Stimulated activated naive CD8-positive, alpha-beta T cell treated with anti-CD3 and anti-CD28 coated beads, Interleukin-15, Interleukin-2, amounts not matched to agents 100 U/mL and 50 U/mL, for 24 hours (primary cell): ENCODE data around the gene SEC11A.
"Not testable (repeated sequence)": the region's sequence is repeated elsewhere in the genome, so short reads cannot be mapped to it uniquely, and the experiment has no call there.

Experiments
- ATAC-seq: fragments of 150-1000 bp; cut with Tn5 transposase; one replicate; pipeline ENCODE4 v1.10.0; 2021
- DNase-seq: peaks from one replicate; pipeline ENCODE4 v3.0.0; 2021

SEC11A gene

DNA sequence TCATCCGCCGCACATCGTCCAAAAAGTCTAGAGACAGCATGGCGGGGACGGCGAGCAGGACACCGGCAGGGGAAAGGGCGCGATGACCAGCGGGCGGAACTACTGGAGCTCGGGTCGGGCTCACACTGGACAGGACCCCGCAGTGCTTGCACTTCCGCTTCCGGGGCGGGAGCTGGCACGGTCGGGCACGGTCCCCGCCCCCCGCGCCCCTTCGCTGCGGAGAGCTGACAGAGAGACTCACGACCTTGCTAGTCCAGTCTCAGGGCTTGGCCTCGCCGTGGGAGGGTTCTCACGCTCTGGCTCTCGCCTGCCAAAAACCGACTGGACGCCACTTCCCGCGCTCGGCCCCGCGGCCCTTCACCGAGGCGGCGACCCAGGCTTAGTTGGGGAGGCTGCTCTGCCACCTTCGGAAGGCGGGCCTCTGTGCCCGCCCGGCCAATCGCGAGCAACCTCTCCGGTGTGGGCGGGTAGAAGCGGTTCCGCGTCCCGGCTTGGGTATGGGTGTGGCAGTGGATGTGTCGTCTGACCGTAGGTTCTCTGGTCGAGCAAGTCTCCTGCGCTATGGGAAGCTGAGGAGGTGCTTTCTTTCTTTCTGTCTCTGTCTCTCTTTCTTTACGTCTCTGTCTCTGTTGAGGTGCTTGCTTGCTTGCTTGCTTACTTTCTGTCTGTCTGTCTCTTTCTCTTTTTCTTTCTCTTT lies at the start of gene SEC11A:
SEC11A (minus strand) TSS at position 104 of the 697 bp plus-strand sequence; CDS start at position 40, 64 bp downstream.
- peak; percentile 98 for ATAC-seq
- peak; percentile 95 for DNase-seq

DNA sequence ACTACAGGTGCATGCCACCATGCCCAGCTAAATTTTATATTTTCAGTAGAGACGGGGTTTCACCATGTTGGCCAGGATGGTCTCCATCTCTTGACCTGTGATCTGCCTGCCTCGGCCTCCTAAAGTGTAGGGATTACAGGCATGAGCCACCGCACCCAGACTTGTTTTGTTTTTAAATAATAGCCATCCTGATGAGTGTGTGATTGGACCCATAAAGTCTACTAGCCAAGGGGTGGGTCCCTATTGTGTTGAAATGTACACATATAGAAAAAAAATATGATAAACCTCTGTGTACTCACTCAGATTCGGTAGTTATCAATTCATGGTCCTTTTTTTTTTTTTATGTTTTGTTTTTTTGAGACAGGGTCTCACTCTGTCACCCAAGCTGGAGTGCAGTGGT lies 49.7 kb upstream of the SEC11A start:
- no peak for DNase-seq
- ATAC-seq: no peak

DNA sequence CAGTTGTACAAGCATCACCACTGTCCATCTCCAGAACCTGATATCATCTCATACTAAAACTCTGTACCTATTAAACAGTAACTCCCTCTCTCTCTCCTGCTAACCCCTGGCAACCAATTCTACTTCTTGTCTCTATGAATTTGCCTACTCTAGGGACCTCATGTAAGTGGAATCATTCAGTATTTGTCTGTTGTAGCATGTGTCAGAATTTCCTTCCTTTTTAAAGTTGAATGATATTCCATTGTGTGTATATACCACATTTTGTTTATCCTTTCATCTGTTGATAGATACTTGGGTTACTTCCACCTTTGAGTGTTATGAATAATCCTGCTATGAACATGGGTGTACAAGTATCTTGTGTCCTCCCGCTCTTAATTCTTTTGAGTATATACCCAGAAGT lies 49.0 kb upstream of the SEC11A start:
- no peak for ATAC-seq
- no peak for DNase-seq

DNA sequence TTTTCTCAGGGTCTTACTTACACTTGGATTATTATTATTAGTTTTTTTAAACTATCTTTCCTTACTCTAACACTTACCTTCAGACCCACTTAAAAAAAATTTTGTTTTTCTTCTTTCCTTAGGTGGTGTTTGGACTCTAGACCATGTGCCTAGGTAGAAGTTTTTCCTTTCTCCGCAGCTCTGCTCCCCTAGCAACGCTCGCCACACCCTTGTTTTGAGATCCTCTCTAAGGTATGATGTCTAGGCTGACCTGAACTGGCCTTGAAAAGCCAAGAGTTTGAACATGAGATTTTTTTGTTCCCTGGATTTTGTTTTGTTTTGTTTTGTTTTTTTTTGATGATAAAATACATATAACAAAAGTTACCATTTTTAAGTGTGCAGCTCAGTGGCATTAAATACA lies 48.6 kb upstream of the SEC11A start:
- DNase-seq (no peak), ATAC-seq (no peak)

DNA sequence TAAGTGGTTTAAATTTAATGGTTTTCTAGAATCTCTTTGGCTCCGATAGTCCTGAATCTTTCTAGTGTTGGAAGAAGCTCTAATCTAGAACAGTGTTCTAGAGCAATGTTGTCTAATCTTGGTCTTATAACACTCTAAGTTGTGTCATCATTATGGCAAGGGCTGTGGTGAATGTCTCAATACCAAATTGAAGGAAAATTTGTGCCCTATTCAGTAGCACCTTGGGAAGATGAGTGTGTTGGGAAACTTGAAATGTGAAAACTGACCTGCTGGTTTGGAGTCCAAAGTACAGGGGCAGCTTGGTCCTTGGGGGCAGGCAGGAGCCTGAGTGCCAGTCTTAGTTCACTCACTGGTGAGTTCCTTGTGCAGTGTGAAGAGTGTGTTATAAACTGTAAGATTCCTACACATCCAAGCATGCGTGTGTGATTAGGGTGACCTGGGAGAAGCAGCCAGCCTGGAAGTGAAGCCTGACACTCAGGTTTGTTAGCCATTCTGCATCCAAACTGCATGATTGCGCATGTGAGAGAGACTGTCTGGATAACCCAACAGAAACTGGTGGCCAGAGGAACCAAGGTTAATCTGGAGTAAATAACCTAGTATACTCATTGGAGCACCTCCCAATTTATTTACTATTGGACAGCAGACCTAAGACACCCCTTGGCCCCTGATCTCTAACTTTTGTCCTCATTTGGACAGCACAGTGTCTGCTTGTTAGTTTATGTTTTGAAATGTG lies 47.1 kb upstream of the SEC11A start:
- DNase-seq: no peak
- ATAC-seq: no peak

DNA sequence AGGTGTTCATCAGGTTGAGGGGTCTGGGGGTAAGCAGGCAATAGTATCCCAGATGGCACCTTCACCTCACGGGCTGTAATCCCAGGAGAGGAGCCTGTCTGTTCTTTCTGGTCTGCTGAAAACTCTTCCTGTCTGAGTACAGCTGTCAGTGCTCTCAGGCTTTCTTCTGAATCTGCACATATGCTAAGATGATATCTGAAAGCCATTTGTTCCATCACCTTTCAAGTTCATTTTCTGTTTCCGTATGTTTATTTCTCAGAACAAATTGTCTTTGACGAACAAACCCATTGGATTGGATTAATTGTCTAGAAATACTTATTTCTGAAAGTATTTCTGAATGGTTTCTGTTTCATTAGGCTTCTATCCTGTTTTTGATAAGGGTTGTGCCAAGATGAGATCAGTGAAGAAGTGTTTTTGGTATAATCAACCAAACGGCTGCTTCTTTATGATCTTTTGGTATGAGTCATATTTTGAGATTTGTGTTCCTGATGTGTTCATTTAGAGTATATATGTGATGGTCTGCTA lies 45.7 kb upstream of the SEC11A start:
- DNase-seq: no peak
- ATAC-seq: peak; percentile 83

DNA sequence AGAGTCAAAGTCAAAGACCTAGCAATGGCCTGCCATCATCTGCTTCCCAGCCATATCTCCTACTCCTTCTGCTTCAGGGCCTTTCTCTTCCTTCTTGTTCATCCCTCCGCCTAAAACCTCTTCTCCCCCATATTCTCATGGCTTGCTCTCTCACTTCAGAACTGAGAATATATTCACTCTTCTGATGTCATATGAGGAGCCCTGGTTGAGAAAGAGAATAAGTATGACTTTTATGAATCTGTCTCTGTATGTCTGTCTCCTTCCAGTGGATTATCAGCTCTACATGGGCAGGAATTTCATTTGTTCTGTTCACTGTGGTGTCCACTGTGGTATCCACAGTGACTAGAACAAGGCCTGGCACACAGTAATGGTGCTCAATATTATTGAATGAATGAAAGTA lies 44.3 kb upstream of the SEC11A start:
- no peak for ATAC-seq

DNA sequence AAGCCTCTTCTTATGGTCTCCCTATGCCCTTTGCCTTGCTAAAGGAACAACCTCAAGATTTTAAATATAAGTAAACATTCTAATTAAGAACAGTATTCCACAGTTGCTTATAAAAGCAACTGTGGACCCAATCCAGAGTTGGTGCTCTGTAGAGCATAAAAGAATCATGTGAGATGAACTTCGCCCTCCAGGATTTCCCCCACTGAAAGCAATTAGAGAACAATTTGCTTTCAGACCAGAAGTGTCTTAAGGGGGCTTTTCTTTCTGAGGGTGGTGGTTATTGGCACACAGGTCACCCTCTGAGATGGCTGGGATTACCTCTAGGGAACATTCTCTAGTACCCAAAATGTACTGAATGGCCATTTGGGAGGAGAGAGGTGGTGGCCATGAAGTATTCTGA lies 43.1 kb upstream of the SEC11A start:
- ATAC-seq (no peak), DNase-seq (no peak)

More for the DNA sequence above, 44.3 kb upstream of the SEC11A start:
- no peak for DNase-seq

DNA sequence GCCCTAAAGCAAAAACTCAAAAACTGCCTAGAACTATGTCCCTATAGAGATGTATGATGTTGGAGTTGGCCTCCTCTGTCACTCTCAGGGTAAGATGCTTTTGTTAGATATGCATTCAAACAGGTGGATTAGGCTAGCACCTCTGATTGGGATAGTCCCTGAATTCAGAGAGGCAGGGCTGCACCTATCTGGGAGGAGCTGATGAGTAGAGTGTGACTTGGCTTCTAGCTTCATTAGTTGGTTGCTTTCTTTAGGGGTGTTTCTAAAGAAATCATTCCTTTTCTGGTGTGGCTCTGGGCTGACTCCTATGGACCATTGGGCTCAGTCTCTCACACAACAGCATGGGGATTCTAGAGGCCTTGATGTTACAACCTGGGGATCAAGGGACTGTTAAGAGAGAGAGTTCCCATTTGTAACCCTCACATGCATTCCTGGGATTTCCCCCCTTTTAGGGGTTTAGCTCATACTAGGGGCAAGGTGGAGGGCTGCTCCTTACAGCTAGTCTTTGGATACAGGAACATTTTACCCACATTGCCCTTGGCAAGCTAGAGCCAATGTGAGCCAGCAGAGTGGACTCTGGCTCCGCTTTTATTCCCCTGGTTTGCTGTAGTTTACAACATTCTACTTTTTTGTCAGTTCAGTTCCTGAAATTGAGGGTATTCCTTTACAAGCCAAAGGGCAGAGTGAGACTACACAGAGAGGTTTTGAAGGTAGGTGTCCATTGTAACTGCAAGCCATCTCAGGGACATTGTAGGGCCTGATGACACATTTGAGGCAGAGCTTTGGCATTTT lies 40.0 kb upstream of the SEC11A start:
- DNase-seq: no peak
- ATAC-seq: no peak

DNA sequence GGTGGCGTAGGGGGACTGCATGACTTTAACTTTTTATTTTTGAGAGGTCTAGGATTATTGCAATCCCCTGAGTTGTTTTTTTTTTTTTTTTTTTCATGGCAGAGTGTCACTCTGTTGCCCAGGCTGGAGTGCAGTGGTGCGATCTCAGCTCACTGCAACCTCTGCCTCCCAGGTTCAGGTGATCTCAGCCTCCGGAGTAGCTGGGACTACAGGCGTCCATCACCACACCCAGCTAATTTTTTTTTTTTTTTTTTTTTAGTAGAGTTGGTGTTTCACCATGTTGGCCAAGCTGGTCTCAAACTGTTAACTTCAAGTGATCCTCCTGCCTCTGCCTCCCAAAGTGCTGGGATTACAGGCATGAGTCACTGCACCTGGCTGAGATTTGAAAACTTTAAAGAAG lies 39.0 kb upstream of the SEC11A start:
- not testable (repeated sequence) for ATAC-seq

DNA sequence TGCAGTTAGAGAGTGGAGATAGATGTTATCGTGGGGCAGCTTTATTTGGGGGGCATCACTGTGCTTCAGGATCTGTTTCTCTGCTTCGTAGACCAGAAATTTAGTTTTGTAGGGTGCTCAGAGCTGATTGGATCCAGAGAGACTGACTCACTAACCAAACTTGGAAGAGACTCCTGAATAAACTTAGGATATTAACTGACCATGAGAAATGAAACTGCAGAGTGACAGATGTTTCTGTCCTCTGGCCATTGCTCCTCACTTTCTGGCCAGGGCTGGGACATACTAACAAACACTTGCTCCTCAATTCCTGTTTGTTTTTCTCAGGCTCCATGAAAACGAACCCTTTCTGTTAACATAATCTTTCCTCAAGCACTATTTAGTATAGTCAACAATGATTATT lies 36.8 kb upstream of the SEC11A start:
- DNase-seq (no peak), ATAC-seq (no peak)

More for the DNA sequence above, 39.0 kb upstream of the SEC11A start:
- not testable (repeated sequence) for DNase-seq

DNA sequence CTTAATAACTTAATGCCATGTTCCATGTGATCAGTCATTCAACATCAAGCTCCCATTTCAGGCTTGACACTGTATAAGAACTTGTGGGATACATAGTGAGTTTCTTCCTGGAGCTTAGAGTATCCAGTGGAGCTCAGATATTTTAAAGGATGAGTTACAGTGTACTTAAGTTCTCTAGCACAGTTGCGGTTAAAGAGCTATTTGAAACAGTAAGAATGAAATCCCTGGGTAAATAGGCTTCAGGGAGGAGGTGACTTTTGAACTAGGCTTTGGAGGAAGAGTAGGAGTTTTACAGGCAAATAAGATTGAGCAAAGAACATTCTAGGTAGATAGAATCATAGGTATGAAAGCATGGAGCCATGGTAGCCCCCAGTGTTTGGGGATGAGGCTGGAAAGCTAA lies 36.3 kb upstream of the SEC11A start:
- ATAC-seq: no peak
- no peak for DNase-seq

DNA sequence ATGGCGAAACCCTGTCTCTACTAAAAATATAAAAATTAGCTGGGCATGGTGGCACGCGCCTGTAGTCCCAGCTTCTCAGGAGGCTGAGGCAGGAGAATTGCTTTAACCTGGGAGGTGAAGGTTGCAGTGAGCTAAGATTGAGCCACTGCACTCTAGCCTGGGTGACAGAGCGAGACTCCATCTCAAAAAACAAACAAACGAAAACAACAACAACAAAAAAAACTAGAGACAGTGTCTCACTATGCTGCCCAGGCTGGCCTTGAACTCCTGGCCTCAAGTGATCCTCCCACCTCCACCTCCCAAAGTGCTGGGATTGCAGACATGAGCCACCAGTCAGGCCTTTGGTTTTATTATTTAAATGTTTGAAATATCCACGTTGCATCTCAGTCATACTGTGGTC lies 35.8 kb upstream of the SEC11A start:
- ATAC-seq: not testable (repeated sequence)

DNA sequence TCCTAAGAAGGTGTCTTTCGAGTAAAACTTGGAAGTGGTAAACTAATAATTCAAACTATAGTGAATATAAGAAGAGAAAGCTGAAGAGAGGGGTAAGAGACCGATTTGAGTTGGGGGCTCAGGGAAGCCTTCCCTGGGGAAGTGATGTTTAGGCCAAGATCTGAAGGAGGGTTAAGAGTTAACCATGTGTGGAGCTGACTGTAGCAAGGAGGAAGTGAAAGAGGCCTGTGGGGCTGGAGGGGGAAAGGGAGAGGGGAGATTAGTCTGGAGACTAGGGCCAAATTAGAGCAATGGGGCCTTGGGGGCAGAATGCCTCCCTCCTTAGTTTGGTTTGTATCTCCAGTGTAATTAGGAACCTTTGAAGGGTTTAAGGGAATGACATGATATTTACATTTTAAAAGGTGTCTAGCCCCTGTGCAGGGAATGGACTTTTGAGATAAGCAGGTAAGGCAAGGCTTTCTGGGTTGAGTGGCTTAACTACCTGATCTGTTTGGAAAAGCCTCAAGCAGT lies 34.7 kb upstream of the SEC11A start:
- DNase-seq: peak; percentile 27
- no peak for ATAC-seq

More for the DNA sequence above, 35.8 kb upstream of the SEC11A start:
- DNase-seq: not testable (repeated sequence)

DNA sequence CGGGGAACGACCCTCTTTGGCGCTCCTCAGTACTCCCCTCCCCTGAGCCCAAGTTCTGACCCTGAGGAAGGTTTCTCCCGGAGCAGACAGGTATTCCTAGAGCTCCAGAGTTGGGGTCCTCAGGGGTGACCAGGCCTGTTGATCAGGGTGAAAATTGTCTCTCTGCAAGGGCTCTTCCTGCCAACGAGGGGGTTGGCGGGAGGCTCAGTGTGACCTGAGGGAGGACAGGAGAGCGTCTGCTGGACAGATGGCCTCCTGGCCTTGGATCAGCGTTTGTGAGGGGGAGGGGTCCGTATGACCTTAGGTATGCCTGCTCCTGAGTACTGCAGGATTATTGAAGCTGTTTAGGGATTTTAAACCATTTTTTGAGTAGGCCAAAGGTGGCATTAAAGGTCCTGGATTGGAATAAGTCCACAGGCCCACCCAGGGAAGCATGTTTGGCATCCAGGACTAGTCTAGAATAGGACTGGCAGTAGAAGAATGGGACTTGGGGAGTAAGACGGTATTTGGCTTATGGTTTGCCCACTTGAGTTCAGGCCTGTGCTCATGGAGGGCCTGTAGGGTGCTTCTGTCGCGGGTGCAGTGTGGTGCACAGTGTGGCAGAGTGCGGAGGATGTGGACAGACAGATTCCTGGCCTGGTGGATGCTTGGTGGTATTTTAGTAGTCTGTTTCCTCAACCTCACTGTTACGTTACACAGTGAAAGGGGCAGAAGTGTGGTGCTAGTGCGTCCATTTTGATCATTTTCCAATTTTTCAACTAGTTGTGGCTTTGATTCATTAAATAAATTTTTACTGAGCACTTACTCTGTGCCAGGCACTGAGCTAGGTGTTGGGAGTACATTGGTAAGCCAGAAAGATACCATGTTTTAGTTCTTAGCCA lies 33.4 kb upstream of the SEC11A start:
- ATAC-seq (peak; percentile 32), DNase-seq (peak; percentile 63)

DNA sequence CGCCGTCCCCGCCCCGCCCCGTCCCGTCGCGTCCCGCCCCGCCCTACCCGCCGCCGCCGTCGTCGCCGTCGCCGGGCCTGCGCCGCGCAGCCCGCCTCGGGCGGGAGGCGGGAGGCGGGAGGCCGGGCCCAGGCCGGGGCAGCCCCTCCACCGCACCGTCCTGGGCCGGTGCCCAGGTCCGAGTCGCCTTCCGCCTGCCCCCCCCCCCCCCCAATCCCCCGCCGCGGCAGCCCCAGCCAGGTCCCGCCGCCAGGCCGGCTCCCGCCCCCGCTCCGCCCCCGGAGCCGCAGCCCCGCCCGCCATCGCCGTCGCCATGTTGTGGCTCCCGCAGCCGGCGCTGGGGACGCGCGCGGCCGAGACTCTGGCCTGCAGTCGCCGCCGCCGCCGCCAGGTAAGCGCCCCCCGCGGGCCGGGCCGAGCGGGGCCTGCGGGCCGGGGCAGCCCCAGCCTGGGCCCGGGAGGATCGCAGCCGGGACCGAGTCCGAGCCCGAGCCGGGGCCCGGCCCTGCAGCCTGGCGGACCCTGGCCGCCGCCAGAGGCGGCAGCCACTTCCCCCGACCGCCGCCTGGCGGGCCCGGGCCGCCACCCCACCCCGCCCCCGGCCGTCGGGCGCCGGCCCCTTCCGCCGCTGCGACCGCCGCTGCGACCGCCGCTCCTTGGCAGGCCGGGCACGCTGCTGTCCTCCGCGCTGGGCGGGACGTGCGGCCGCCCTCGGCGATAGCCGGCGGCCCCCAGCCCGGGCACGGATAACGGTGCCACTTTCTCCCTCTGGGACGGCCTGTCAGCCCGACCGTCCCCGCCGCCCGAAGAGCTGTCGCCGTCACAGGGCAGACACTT lies 32.6 kb upstream of the SEC11A start, which contains the start of gene ZNF592:
ZNF592 (plus strand) TSS at position 319 of the 837 bp plus-strand sequence. CDS start 34,084 bp downstream, outside the sequence.
- ATAC-seq (peak; percentile 68), DNase-seq (peak; percentile 80)

DNA sequence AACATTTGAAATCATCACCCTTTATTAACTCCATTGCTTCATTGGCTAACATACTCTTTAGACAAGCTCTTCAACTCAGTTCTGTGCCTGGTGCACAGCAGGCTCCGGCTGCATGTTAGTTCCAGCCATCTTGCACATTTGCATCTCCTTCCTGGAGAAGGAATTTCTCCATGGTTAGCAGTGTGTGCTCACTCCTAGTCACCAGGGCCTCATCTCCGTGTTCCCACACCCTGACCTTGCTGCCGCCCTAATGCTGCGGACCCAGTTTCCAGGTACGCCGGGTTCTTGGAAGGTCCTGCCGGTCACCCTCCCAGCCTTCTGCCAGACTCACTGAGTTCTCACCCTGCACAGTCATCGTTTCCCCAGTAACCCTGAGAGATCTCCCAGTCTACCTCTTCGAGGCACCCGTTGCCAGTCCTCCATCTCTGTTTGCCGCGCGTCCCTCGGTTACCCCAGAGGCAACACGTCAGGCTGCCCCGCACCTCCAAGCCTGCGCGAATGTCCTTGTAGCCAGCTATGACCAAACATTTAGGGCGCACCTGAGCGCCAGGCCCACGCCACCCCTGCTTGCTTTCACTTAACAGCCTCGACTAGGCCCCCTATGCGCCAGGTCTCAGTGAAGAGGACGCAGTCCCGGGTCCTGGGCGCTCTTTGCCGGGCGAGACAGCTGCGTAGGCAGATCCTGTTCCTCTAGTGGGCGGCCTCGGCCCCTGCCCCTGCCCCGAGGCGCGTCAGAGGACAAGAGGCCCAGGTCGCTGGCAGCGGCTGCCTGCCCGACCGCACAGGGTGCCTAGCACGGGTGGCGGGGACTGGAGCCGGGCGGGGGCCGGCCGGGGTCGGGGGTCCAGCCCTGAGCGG lies 31.7 kb upstream of the SEC11A start:
- ATAC-seq (peak; percentile 75), DNase-seq (peak; percentile 75)

DNA sequence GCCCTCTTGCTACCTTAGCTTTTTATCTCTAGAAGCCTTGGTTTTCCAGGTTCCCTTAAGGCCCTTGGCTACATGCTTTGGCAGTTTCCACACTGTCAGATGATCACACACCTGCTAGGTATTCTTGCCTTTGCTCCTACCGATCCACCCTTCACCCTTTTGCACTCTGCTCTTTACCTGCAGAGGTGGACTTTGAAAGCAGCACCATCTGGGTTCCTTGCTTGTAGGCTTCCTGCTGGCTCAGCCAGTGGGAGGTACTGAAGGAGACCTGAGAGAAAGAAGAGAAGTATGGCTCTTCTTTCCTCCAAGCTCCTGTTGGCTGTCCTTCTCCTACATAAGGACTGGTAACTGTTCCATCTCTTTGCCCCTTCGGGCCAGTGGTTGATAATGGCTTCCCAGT lies 25.2 kb upstream of the SEC11A start:
- DNase-seq (no peak), ATAC-seq (no peak)

DNA sequence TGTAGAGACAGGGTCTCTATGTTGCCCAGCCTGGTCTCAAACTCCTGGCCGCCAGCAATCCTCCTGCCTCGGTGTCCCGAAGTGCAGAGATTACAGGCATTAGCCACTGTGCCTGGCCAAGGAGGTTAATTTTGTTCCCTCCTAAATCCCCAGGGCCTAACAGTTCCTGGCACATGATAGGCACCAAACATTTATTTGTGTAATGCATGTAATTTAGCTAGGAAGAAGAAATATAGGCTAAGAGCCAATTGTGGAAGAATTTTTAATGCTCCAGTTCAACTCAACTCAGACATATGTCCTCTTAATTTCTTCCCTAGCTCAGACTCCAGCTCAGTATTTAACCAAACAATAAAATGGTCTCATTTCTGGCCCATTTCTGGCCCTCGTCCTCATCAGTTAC lies 24.8 kb upstream of the SEC11A start:
- ATAC-seq (no peak), DNase-seq (no peak)
